CD14-positive monocyte (primary cell): ENCODE results near the gene THSD4. TPM values are rescaled to one million over a fixed set of nuclear protein-coding genes. Genes with fewer than 3 reads are reported as not detected.

Source experiments
- DNase-seq, 3 donors: peaks; one replicate each; pipeline ENCODE4 v3.0.0-alpha.2; 2011 to 2022
- H2AFZ ChIP-seq: 2 replicates; pipeline ENCODE4 v1.6.0; 2012; ENCODE audit warnings: mild to moderate bottlenecking, low read depth, low read length, inconsistent platforms; ENCODE audit not compliant: insufficient read depth, poor library complexity, severe bottlenecking
- H3K27ac ChIP-seq, 2 donors: 1 replicate in 1 of 2; 2 replicates in 1 of 2; pipeline ENCODE4 v1.5.1; 2012 to 2013; ENCODE audit warnings: low read length in 2 of 2, control low read depth in 1 of 2, inconsistent platforms in 1 of 2, low read depth in 1 of 2, mild to moderate bottlenecking in 1 of 2
- H3K27me3 ChIP-seq, 2 donors: one replicate each; pipeline versions ENCODE4 v1.6.0 to v1.6.1; 2011 to 2013; ENCODE audit warnings: low read length in 2 of 2; ENCODE audit not compliant: control insufficient read depth in 2 of 2, insufficient read depth in 2 of 2
- H3K36me3 ChIP-seq, 2 donors: replicated peaks in 1 of 2; 1 replicate in 1 of 2; 2 replicates in 1 of 2; pipeline versions ENCODE4 v1.5.1 to v1.6.1; 2012 to 2013; ENCODE audit warnings: low read length in 2 of 2, control low read depth in 1 of 2, inconsistent platforms in 1 of 2, mild to moderate bottlenecking in 1 of 2; ENCODE audit not compliant: insufficient read depth in 2 of 2, control insufficient read depth in 1 of 2
- H3K4me1 ChIP-seq, 2 donors: 1 replicate in 1 of 2; 2 replicates in 1 of 2; pipeline versions ENCODE4 v1.5.1 to v1.6.1; 2012 to 2013; ENCODE audit warnings: low read length in 2 of 2, control low read depth in 1 of 2, inconsistent platforms in 1 of 2, mild to moderate bottlenecking in 1 of 2, moderate library complexity in 1 of 2; ENCODE audit not compliant: insufficient read depth in 2 of 2, control insufficient read depth in 1 of 2
- H3K4me2 ChIP-seq: replicated peaks from 2 replicates; pipeline ENCODE3; 2012; ENCODE audit warnings: low read length, moderate library complexity, mild to moderate bottlenecking; ENCODE audit not compliant: poor library complexity, severe bottlenecking; ENCODE audit errors: extremely low read depth
- H3K4me3 ChIP-seq, 3 experiments: fragments of 200-600 bp in 1 of 3; sonication (generic) in 1 of 3; replicated peaks in 1 of 3; 1 replicate in 2 of 3; 2 replicates in 1 of 3; pipeline ENCODE4 v1.5.1; 2011 to 2013; ENCODE audit warnings: low read length in 3 of 3, mild to moderate bottlenecking in 3 of 3, control low read depth in 2 of 3, low read depth in 2 of 3, inconsistent platforms in 1 of 3, moderate library complexity in 1 of 3
- H3K79me2 ChIP-seq: 2 replicates; pipeline ENCODE4 v1.6.0; 2012; ENCODE audit warnings: mild to moderate bottlenecking, control low read depth, inconsistent platforms, low read length, moderate library complexity; ENCODE audit not compliant: insufficient read depth
- H3K9ac ChIP-seq: 2 replicates; pipeline ENCODE4 v1.6.0; 2017; ENCODE audit warnings: low read length, mild to moderate bottlenecking; ENCODE audit not compliant: insufficient read depth, poor library complexity, severe bottlenecking
- H3K9me3 ChIP-seq, 2 donors: replicated peaks in 1 of 2; 1 replicate in 1 of 2; 2 replicates in 1 of 2; pipeline versions ENCODE4 v1.5.1 to v1.6.1; 2012 to 2013; ENCODE audit warnings: low read length in 2 of 2, control low read depth in 1 of 2; ENCODE audit not compliant: control insufficient read depth in 1 of 2, insufficient read depth in 1 of 2
- H4K20me1 ChIP-seq: 2 replicates; pipeline ENCODE4 v1.6.0; 2012; ENCODE audit warnings: mild to moderate bottlenecking, low read length, control low read depth, moderate library complexity; ENCODE audit not compliant: insufficient read depth
- H3K27ac Mint-ChIP-seq, 7 donors: one replicate each; pipeline ENCODE4 v1.8.0; 2020; ENCODE audit warnings: mild to moderate bottlenecking in 7 of 7, mixed read lengths in 7 of 7, moderate library complexity in 6 of 7, inconsistent platforms in 2 of 7
- H3K27me3 Mint-ChIP-seq, 3 donors: one replicate each; pipeline ENCODE4 v1.8.0; 2021 to 2022; ENCODE audit warnings: low read depth in 3 of 3, mild to moderate bottlenecking in 3 of 3, mixed read lengths in 3 of 3, moderate library complexity in 3 of 3, inconsistent platforms in 1 of 3
- H3K36me3 Mint-ChIP-seq, 2 donors: one replicate each; pipeline ENCODE4 v1.8.0; 2020; ENCODE audit warnings: mixed read lengths in 2 of 2, inconsistent platforms in 1 of 2, mild to moderate bottlenecking in 1 of 2
- H3K4me1 Mint-ChIP-seq: one replicate; pipeline ENCODE4 v1.8.0; 2020; ENCODE audit warnings: mild to moderate bottlenecking, mixed read lengths
- H3K4me3 Mint-ChIP-seq, 2 donors: one replicate each; pipeline ENCODE4 v1.8.0; 2020; ENCODE audit warnings: mild to moderate bottlenecking in 2 of 2, mixed read lengths in 2 of 2, moderate library complexity in 1 of 2
- H3K9me3 Mint-ChIP-seq, 7 donors: one replicate each; pipeline ENCODE4 v1.8.0; 2020 to 2022; ENCODE audit warnings: mixed read lengths in 7 of 7, mild to moderate bottlenecking in 6 of 7, moderate library complexity in 6 of 7, inconsistent platforms in 2 of 7
- WGBS: methylation state at CpG from one replicate; pipeline ENCODE4 v1.1.5; 2013; ENCODE audit warnings: missing lambda C conversion rate; ENCODE audit not compliant: insufficient coverage; 5-methylcytosine and 5-hydroxymethylcytosine counted together
- intact Hi-C, 2 donors: fragments of 100-400 bp; cut with micrococcal nuclease; formaldehyde crosslinking; loops; one replicate each; pipeline versions ENCODE4 v1.15.0 to v1.15.1; 2023
- polyA plus RNA-seq, 3 donors: library from polyadenylated mRNA; depleted of rRNA in 1 of 3; unstranded in 2 of 3; stranded (reverse) in 1 of 3; fragments of 300-500 nt in 2 of 3; fragments of >200 nt in 1 of 3; fragmentation: Illumina TruSeq in 2 of 3; gene quantifications; 1 replicate in 2 of 3; 2 replicates in 1 of 3; pipeline ENCODE4 v1.2.3, GENCODE V29; 2012 to 2021
- TF ChIP-seq, protein P1 (sequence below): fragments of 200-600 bp; IDR thresholded peaks from one replicate; pipeline ENCODE4 v1.8.0; 2022; ENCODE audit warnings: antibody characterized with exemption, mild to moderate bottlenecking

THSD4 gene
- polyA plus RNA-seq, 3 donors = not detected

- Mint-ChIP-seq H3K4me1 (no peaks in the 10 kb centered on the region), H3K36me3 (no peaks in the 10 kb centered on the region), H3K9me3 (peaks cover 0 to 5% (median 3%) of the 10 kb centered on the region in 7 donors), H3K4me3 (no peak overlapping the region), H3K27me3 (peaks cover 0 to 10% (median 1%) of the 10 kb centered on the region in 3 donors), H3K27ac (no peak overlapping the region)
- Histone ChIP-seq H3K9ac (no peak overlapping the region), H3K4me1 (no peaks in the 10 kb centered on the region), H3K36me3 (no peaks in the 10 kb centered on the region), H3K4me3 (no peak overlapping the region), H3K79me2 (no peaks in the 10 kb centered on the region), H3K27ac (no peak overlapping the region), H2AFZ (no peak overlapping the region), H3K4me2 (no peak overlapping the region), H4K20me1 (no peaks in the 10 kb centered on the region), H3K27me3 (no peaks in the 10 kb centered on the region), H3K9me3 (peaks cover 0 to under 1% of the 10 kb centered on the region in 2 donors)
- no peak for DNase-seq
- WGBS = 78% methylated on average over 1 of the region's 5 CpGs
- intact Hi-C loops = no loop called here
- TF ChIP-seq, protein P1, sequence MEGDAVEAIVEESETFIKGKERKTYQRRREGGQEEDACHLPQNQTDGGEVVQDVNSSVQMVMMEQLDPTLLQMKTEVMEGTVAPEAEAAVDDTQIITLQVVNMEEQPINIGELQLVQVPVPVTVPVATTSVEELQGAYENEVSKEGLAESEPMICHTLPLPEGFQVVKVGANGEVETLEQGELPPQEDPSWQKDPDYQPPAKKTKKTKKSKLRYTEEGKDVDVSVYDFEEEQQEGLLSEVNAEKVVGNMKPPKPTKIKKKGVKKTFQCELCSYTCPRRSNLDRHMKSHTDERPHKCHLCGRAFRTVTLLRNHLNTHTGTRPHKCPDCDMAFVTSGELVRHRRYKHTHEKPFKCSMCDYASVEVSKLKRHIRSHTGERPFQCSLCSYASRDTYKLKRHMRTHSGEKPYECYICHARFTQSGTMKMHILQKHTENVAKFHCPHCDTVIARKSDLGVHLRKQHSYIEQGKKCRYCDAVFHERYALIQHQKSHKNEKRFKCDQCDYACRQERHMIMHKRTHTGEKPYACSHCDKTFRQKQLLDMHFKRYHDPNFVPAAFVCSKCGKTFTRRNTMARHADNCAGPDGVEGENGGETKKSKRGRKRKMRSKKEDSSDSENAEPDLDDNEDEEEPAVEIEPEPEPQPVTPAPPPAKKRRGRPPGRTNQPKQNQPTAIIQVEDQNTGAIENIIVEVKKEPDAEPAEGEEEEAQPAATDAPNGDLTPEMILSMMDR = no peak
Measured at GRCh38 chr15:71538181-71538580, 422.9 kb downstream of the THSD4 start.

GRCh38 chr15:71541746-71542145 lies 426.5 kb downstream of the THSD4 start:
- Histone ChIP-seq H3K4me2 (no peak overlapping the region), H3K27ac (no peak overlapping the region), H3K36me3 (no peaks in the 10 kb centered on the region), H3K27me3 (no peaks in the 10 kb centered on the region), H4K20me1 (no peaks in the 10 kb centered on the region), H3K9me3 (no peaks in the 10 kb centered on the region), H3K79me2 (no peaks in the 10 kb centered on the region), H3K4me3 (no peak overlapping the region), H3K9ac (no peak overlapping the region), H2AFZ (no peak overlapping the region), H3K4me1 (no peaks in the 10 kb centered on the region)
- Mint-ChIP-seq H3K36me3 (no peaks in the 10 kb centered on the region), H3K4me3 (no peak overlapping the region), H3K9me3 (peaks cover 0 to 8% (median 3%) of the 10 kb centered on the region in 7 donors), H3K27me3 (peaks cover 0 to 12% (median 1%) of the 10 kb centered on the region in 3 donors), H3K27ac (no peak overlapping the region), H3K4me1 (no peaks in the 10 kb centered on the region)
- intact Hi-C loops = no loop called here
- WGBS = no CpG with 5 or more reads among the region's 2 CpGs
- no peak for DNase-seq
- TF ChIP-seq, protein P1 = no peak
